Stomach smooth muscle (tissue), 2 donors: ENCODE data around the gene FOXK1.

Source experiments
- H3K27ac ChIP-seq: one replicate; pipeline ENCODE4 v1.7.0; 2013; ENCODE audit warnings: mild to moderate bottlenecking, low read length, inconsistent platforms
- H3K27me3 ChIP-seq, 2 donors: one replicate each; pipeline ENCODE4 v1.7.0; 2013; ENCODE audit warnings: low read length in 2 of 2; ENCODE audit not compliant: insufficient read depth in 2 of 2, control insufficient read depth in 1 of 2
- H3K36me3 ChIP-seq, 2 donors: one replicate each; pipeline ENCODE4 v1.7.0; 2013; ENCODE audit warnings: low read length in 2 of 2; ENCODE audit not compliant: control insufficient read depth in 2 of 2, insufficient read depth in 2 of 2
- H3K4me1 ChIP-seq: one replicate; pipeline ENCODE4 v1.7.0; 2013; ENCODE audit warnings: low read length; ENCODE audit not compliant: control insufficient read depth, insufficient read depth
- H3K4me3 ChIP-seq, 2 donors: one replicate each; pipeline ENCODE4 v1.7.0; 2013; ENCODE audit warnings: low read length in 2 of 2
- H3K9ac ChIP-seq, 2 donors: one replicate each; pipeline ENCODE4 v1.7.0; 2013; ENCODE audit warnings: low read length in 2 of 2, mild to moderate bottlenecking in 1 of 2
- H3K9me3 ChIP-seq, 2 donors: one replicate each; pipeline ENCODE4 v1.7.0; 2013; ENCODE audit warnings: low read length in 2 of 2; ENCODE audit not compliant: control insufficient read depth in 2 of 2
- donor health status: healthy.
- donor health status: Pancreatic carcinoma.

FOXK1 gene

DNA sequence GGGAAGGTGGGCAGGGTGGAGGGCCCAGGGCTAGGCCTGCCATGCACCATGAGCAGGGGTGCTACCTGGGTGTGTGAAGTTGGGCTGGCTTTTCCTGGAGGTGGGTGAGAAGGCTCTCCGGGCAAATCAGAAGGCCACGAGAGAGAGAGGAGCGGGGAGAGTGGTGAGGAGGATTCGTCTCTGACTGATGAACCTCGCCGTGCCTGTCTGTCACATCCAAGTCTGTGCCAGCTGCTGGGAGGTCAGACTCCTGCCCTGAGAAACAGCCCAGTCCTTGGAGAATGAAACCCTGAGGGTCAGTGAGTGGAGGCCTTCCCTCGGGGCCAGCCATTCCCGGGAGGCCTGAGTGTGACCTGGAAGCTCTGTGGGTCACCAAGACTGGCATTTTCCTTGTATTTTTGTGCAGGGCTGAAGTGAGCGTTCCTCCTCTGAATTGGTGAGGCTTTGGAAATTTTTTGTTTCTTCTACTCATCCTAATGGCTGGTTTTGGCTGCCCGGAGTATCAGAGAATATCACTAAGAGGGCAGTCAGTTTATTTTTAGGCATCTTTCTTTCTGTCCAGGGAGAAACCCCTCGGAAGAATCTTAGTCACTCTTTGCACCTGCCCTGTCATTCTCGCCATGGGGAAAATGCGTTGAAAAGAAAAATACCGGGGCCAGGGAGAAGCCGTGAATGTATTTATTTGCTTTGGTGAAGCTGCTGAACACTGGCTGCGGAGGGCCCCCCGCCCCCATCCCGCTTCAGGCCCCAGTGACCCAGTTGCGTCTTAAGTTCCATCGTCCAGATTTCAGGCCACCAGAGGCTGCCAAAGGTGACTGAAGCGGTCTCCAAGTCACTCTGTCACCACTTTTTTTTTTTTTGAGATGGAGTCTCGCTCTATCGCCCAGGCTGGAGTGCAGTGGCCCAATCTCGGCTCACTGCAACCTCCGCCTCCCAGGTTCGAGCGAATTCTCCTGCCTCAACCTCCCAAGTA is 86.8 kb downstream of the FOXK1 start:
- H3K36me3 ChIP-seq: peaks cover 5 to 13% of the 10 kb centered on the region in 2 donors
- peaks cover 67% of the 10 kb centered on the region for H3K4me1 ChIP-seq
- H3K27me3 ChIP-seq: no peaks in the 10 kb centered on the region
- no peaks in the 10 kb centered on the region for H3K9me3 ChIP-seq
- peak overlapping the region; percentile 99 for H3K27ac ChIP-seq
- H3K9ac ChIP-seq: peak overlapping the region; percentile 74 to 80
- peak overlapping the region; percentile 64 to 78 for H3K4me3 ChIP-seq

DNA sequence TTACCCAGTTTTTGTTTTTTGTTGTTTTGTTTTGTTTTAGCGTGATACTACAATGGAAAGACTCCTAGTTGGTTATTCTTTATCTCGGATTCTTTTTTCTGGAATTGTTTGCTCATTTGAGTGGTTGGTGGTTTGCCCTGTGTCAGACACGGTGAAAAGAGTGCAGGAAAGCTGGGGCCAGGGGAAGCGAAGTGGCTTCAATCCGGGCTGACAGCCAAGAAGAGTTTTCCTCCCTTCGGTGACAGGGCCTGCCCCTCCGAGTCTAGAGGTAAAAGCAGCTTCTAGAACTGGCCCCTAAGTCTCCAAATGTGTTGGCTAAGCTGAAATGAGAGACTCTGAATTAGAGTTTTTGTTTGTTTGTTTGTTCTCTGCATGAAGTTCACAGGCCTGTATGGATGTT is 87.7 kb downstream of the FOXK1 start:
- peak overlapping the region; percentile 99 for H3K27ac ChIP-seq
- H3K9ac ChIP-seq: peak overlapping the region; percentile 64 to 80
- peaks cover 67% of the 10 kb centered on the region for H3K4me1 ChIP-seq
- H3K27me3 ChIP-seq: no peaks in the 10 kb centered on the region
- H3K36me3 ChIP-seq: peaks cover 4 to 10% of the 10 kb centered on the region in 2 donors
- H3K4me3 ChIP-seq: peak overlapping the region; percentile 43 to 78
- H3K9me3 ChIP-seq: no peaks in the 10 kb centered on the region

DNA sequence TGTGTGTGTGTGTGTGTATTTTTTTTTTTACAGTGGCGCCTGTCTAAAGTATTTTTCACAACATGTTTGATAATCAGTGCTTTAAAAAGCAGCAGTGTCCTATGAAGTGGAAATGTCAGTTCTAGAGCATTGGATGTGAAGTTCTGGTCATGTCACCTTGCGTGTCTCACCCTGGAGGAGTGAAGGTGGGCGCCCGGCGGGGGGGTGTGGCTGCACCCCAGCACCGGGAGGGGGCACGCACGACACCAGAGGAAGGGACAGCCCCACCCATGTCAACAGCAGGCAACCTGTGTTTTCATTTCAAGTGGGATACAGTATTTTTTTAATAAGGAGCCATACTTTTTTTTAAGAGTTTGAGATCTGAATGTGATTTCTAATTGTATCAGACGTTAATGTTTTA is 88.8 kb downstream of the FOXK1 start:
- peaks cover 58% of the 10 kb centered on the region for H3K4me1 ChIP-seq
- no peak overlapping the region for H3K9ac ChIP-seq
- peaks cover 4 to 10% of the 10 kb centered on the region in 2 donors for H3K36me3 ChIP-seq
- peak overlapping the region; percentile 99 for H3K27ac ChIP-seq
- no peaks in the 10 kb centered on the region for H3K27me3 ChIP-seq
- H3K4me3 ChIP-seq: peak overlapping the region in 1 of 2 donors; percentile 52
- no peaks in the 10 kb centered on the region for H3K9me3 ChIP-seq

DNA sequence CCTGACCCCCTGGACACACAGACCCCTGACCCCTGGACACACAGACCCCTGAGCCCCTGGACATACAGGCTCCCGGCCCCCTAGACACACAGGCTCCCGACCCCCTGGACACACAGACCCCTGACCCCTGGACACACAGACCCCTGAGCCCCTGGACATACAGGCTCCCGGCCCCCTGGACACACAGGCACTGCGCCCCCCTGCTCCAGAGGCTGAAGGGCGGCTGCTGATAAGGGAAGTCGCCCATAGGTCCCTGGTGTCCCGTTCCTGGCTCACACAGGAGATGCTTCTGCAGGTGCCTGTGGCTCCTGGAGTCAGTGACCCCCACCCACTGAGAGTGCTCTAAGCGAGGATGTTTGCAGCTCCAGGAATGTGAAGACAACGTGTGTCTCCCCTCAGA is 89.6 kb downstream of the FOXK1 start:
- Histone ChIP-seq H3K27ac (peak overlapping the region; percentile 99), H3K4me1 (peaks cover 58% of the 10 kb centered on the region), H3K27me3 (no peaks in the 10 kb centered on the region), H3K9me3 (no peaks in the 10 kb centered on the region), H3K4me3 (no peak overlapping the region), H3K9ac (no peak overlapping the region), H3K36me3 (peaks cover 4 to 10% of the 10 kb centered on the region in 2 donors)

DNA sequence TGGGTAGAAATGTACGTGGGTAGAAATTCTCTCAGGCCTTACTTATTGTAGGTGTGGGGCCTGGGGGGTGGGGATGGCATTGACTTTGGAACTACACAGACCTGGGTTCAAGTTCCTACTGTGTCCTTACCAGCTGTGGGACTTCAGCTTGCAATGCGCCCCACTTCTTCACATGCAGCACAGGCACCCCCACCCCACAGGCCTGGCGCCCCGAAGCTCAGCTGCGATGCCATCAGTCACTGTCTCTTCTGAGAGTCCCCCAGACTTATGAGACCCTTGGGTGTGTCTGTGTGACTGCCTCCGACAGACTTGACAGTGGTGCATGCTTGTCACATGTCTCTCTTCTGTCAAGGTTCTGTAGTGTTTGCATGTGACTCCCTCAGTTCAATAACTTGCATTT is 90.2 kb downstream of the FOXK1 start:
- no peaks in the 10 kb centered on the region for H3K27me3 ChIP-seq
- H3K4me1 ChIP-seq: peaks cover 59% of the 10 kb centered on the region
- H3K4me3 ChIP-seq: no peak overlapping the region
- peak overlapping the region; percentile 99 for H3K27ac ChIP-seq
- H3K9ac ChIP-seq: no peak overlapping the region
- peaks cover 4 to 10% of the 10 kb centered on the region in 2 donors for H3K36me3 ChIP-seq
- H3K9me3 ChIP-seq: no peaks in the 10 kb centered on the region

GRCh38 chr7:4774007-4774406 is 91.9 kb downstream of the FOXK1 start:
- Histone ChIP-seq H3K27me3 (no peaks in the 10 kb centered on the region), H3K36me3 (peaks cover 4 to 10% of the 10 kb centered on the region in 2 donors), H3K9ac (peak overlapping the region in 1 of 2 donors; percentile 81), H3K4me1 (peaks cover 52% of the 10 kb centered on the region), H3K27ac (peak overlapping the region; percentile 90), H3K9me3 (no peaks in the 10 kb centered on the region), H3K4me3 (peak overlapping the region in 1 of 2 donors; percentile 69)

DNA sequence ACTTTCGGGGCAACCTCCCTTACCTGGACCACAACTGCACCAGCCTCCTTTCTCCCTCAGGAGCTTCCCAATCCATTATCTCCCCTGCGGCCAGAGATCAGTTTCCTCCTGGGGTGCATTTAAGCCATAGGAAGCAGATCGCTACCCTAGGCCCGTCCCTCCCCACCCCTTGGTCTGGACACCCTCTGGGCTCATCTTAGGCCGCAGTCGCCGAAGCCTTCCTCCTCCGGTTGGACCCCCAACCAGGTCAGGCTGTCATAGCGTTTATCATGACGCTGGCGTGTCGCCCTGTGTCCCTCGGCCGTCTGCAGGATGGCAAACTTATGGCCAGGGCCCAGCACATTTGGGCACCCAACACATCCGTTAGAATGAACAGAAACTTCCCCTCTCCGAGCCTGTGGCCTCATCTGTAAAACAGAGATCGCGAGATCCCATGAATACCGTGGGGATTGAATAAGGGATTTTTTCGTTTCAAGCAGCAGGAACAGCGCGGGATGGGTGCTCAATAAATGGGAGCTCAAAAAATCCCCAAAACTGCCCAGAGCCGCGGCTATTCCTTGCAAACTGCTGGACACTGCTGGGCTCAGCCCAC is 92.7 kb downstream of the FOXK1 start:
- H3K9ac ChIP-seq: peak overlapping the region; percentile 81 to 94
- peak overlapping the region; percentile 69 to 97 for H3K4me3 ChIP-seq
- H3K27ac ChIP-seq: peak overlapping the region; percentile 90
- H3K4me1 ChIP-seq: peaks cover 47% of the 10 kb centered on the region
- no peaks in the 10 kb centered on the region for H3K27me3 ChIP-seq
- peaks cover 4 to 10% of the 10 kb centered on the region in 2 donors for H3K36me3 ChIP-seq
- H3K9me3 ChIP-seq: no peaks in the 10 kb centered on the region

DNA sequence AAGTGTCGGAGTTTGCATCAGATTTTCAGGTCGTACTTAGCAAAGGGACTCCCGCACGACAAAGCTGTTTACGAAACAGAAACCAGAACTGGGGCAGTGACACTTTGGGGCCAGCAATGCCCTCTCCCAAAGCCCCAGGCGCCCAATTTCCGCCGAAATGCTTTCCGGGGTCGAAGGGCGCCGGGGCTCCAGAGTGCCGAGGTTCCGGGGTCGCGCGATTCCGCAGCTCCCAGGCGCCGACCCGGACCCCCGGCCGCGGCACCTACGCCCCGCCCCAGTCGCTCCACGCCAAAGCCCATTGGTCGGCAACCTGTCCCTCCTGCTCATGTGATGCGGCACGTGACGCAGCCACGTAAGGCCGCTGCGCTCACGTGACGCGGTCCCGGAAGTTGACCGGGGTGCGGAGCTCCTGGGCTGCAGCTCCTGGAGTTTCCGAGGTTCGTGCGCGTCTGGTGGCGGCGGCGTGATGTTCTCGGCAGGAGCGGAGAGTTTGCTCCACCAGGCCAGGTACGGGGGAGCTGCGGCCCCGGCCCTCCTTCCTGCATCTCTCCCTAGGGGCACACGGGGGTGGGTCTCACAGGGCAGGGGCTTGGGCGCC is 93.3 kb downstream of the FOXK1 start, which contains the start of gene AP5Z1:
AP5Z1 (plus strand) TSS at position 374 of the 598 bp plus-strand sequence; CDS start at position 467, 93 bp downstream.
- Histone ChIP-seq H3K4me1 (peaks cover 47% of the 10 kb centered on the region), H3K27me3 (no peaks in the 10 kb centered on the region), H3K4me3 (peak within 1 kb of the TSS; percentile 69 to 97), H3K36me3 (peaks cover 4 to 10% of the 10 kb centered on the region in 2 donors), H3K9ac (peak within 1 kb of the TSS; percentile 81 to 94), H3K27ac (peak within 1 kb of the TSS; percentile 90), H3K9me3 (no peaks in the 10 kb centered on the region)

DNA sequence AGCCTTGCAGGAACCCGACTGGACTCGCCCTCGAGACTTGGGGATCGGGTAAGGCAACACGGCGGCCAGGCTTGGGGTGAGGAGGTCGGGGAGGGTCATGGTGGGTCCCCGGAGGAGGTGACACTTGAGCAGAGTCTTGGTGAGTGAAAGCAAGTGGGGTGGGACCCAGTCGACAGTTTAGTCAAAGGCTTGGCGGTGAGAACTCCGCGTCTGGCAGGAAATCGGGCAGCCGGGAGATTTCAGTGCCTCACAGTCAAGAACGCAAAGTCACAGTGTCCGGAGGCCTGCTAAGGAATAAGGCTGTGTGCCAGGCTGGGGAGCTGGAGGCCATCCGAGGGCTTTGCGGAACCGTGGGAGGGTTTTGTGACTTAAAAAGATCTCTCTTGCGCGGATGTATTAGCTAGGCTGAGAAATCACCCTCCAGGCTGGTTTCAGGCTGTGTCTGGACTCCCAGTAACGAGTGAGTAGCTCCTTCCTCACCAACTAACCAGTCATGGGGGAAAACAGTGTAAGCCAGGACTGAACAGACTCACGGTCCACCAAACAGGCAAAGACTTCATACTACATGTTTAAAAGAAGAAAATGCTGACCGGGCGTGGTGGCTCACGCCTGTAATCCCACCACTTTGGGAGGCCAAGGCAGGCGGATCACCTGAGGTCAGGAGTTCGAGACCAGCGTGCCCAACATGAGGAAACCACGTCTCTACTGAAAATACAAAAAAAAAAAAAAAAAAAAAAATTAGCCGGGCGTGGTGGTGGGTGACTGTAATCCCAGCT is 93.9 kb downstream of the FOXK1 start:
- Histone ChIP-seq H3K36me3 (peaks cover 7 to 11% of the 10 kb centered on the region in 2 donors), H3K9me3 (no peaks in the 10 kb centered on the region), H3K27me3 (no peaks in the 10 kb centered on the region), H3K27ac (peak overlapping the region; percentile 90), H3K4me1 (peaks cover 40% of the 10 kb centered on the region), H3K4me3 (peak overlapping the region; percentile 69 to 97), H3K9ac (peak overlapping the region; percentile 81 to 91)

- H3K4me3 ChIP-seq: no peak overlapping the region
- H3K9ac ChIP-seq: no peak overlapping the region
- no peaks in the 10 kb centered on the region for H3K27me3 ChIP-seq
- H3K4me1 ChIP-seq: peaks cover 25% of the 10 kb centered on the region
- peaks cover 18 to 19% of the 10 kb centered on the region in 2 donors for H3K36me3 ChIP-seq
- H3K27ac ChIP-seq: no peak overlapping the region
- H3K9me3 ChIP-seq: no peaks in the 10 kb centered on the region
Observed at GRCh38 chr7:4779118-4779517, 97.0 kb downstream of the FOXK1 start.
